Adrenal gland (tissue), 12 donors: ENCODE data around the gene FLG. TPM values are rescaled to one million over a fixed set of nuclear protein-coding genes. Genes with fewer than 3 reads are reported as not detected.
"Not testable (repeated sequence)": the region's sequence is repeated elsewhere in the genome, so short reads cannot be mapped to it uniquely, and the experiment has no call there.

Source experiments
- DNase-seq, 7 donors: peaks; one replicate each; pipeline ENCODE4 v3.0.0-alpha.2; 2019 to 2020
- H3K27ac ChIP-seq, 5 donors: fragments of 200-600 bp; sonication (generic) in 4 of 5; 1 replicate in 3 of 5; 2 replicates in 2 of 5; pipeline versions ENCODE4 v1.5.1 to v1.8.0; 2016 to 2020; ENCODE audit warnings: mild to moderate bottlenecking in 1 of 5
- H3K27me3 ChIP-seq: fragments of 200-600 bp; 2 replicates; pipeline ENCODE4 v1.8.0; 2021
- H3K36me3 ChIP-seq, 2 donors: fragments of 200-600 bp; replicated peaks in 1 of 2; 1 replicate in 1 of 2; 2 replicates in 1 of 2; pipeline versions ENCODE4 v1.5.1 to v1.8.0; 2018 to 2022
- H3K4me1 ChIP-seq, 2 donors: fragments of 200-600 bp; replicated peaks in 1 of 2; 1 replicate in 1 of 2; 2 replicates in 1 of 2; pipeline versions ENCODE4 v1.5.1 to v1.8.0; 2018 to 2021
- H3K4me3 ChIP-seq, 4 donors: fragments of 200-600 bp; sonication (generic) in 3 of 4; one replicate each; pipeline ENCODE4 v1.5.1; 2016 to 2018
- H3K9me3 ChIP-seq, 3 donors: fragments of 200-600 bp; sonication (generic) in 1 of 3; replicated peaks in 1 of 3; 1 replicate in 2 of 3; 2 replicates in 1 of 3; pipeline versions ENCODE4 v1.5.1 to v1.8.0; 2016 to 2021
- WGBS, 4 donors: extraction: QIAGEN DNeasy Blood & Tissue Kit in 2 of 4; methylation state at CpG; one replicate each; pipeline versions ENCODE4 v1.1.5 to v1.1.7; 2013 to 2017; 5-methylcytosine and 5-hydroxymethylcytosine counted together
- intact Hi-C, 2 donors: fragments of 100-400 bp; cut with DNase I; formaldehyde crosslinking; loops; one replicate each; pipeline versions ENCODE4 v1.14.1 to v1.15.0; 2022 to 2023
- polyA plus RNA-seq, 3 donors: library from polyadenylated mRNA; stranded (reverse); fragments of 200-250 nt in 2 of 3; fragments of 350-450 nt in 1 of 3; fragmentation: Illumina TruSeq in 1 of 3; extraction: RNeasy Lipid Tissue Mini Kit (QIAGEN cat#74804) in 1 of 3; gene quantifications; one replicate each; pipeline ENCODE4 v1.2.3, GENCODE V29; 2013 to 2014
- total RNA-seq, 9 donors: library from RNA; depleted of rRNA in 4 of 9; stranded (reverse); fragments of >200 nt in 4 of 9; fragments of 120-200 nt in 1 of 9; fragmentation: NEBNext Ultra II Directional in 1 of 9; extraction: Animal tissue kit (Norgen Biotek cat#: 25700) in 1 of 9; gene quantifications; one replicate each; pipeline versions ENCODE4 v1.1.0 to v1.2.4, GENCODE V29; 2013 to 2023
- donor health status: healthy with polysubstance abuse.
- donor health status: Bipolar disorder and iron deficiency.
- donor health status: DM: yes; HTN: yes; CAD: no.
- donor health status: DM: no; HTN: no; CAD: no.
- donor health status: DM: no; HTN: no; CAD: no.
- donor health status: DM: yes; HTN: yes; CAD: no.

The FLG gene
- total and polyA plus RNA-seq, 12 donors = not detected

DNA sequence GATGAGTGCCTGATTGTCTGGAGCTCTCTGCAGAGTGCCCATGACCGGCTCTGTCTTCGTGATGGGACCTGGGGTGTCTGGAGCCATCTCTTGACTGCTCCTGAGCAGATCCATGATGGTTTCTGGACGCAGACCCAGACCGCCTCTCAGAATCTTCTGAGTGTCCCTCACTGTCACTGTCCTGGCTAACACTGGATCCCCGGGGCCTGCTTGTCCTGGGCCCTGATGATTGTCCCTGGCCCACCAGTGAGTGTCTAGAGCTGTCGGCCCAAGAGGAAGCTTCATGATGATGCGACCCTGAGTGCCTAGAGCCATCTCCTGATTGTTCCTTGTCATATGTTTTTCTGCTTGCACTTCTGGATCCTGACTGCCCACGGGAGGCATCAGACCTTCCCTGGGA lies 17.1 kb downstream of the FLG start:
- 71 to 100% (median 94%) methylated on average over 1 to 8 of the region's 8 CpGs for WGBS, 4 donors
- H3K36me3 ChIP-seq, H3K27me3 ChIP-seq, intact Hi-C loops, H3K27ac ChIP-seq, H3K9me3 ChIP-seq, H3K4me1 ChIP-seq, DNase-seq, H3K4me3 ChIP-seq: not testable (repeated sequence)

DNA sequence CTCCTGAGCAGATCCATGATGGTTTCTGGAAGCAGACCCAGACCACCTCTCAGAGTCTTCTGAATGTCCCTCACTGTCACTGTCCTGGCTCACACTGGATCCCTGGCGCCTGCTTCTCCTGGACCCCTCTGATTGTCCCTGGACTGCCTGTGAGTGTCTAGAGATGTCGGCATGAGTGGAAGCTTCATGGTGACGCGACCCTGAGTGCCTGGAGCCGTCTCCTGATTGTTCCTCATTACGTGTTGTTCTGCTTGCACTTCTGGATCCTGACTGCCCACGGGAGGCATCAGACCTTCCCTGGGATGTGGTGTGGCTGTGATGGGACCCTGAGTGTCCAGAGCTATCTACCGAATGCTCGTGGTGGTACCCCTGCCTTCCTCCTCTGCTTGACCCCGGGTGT lies 18.9 kb downstream of the FLG start:
- H3K4me3 ChIP-seq, H3K27ac ChIP-seq, H3K9me3 ChIP-seq, DNase-seq, H3K27me3 ChIP-seq, H3K36me3 ChIP-seq, H3K4me1 ChIP-seq, intact Hi-C loops: not testable (repeated sequence)
- WGBS, 4 donors = 82 to 93% (median 90%) methylated on average over 8 to 10 of the region's 10 CpGs

GRCh38 chr1:152304773-152305172 lies 20.3 kb downstream of the FLG start:
- 94 to 97% (median 96%) methylated on average over 6 to 12 of the region's 12 CpGs; no CpG with 5 or more reads in 1 of the 4 donors for WGBS, 4 donors
- H3K9me3 ChIP-seq, H3K27ac ChIP-seq, H3K4me3 ChIP-seq, intact Hi-C loops, H3K4me1 ChIP-seq, H3K36me3 ChIP-seq, H3K27me3 ChIP-seq: not testable (repeated sequence)
- DNase-seq = peak in 1 of 7 donors; percentile 35

GRCh38 chr1:152303139-152303872 lies 21.7 kb downstream of the FLG start:
- DNase-seq, H3K4me1 ChIP-seq, H3K9me3 ChIP-seq, H3K27me3 ChIP-seq, H3K27ac ChIP-seq, H3K36me3 ChIP-seq, intact Hi-C loops, H3K4me3 ChIP-seq: not testable (repeated sequence)
- 90 to 96% (median 94%) methylated on average over 15 to 22 of the region's 25 CpGs for WGBS, 4 donors

DNA sequence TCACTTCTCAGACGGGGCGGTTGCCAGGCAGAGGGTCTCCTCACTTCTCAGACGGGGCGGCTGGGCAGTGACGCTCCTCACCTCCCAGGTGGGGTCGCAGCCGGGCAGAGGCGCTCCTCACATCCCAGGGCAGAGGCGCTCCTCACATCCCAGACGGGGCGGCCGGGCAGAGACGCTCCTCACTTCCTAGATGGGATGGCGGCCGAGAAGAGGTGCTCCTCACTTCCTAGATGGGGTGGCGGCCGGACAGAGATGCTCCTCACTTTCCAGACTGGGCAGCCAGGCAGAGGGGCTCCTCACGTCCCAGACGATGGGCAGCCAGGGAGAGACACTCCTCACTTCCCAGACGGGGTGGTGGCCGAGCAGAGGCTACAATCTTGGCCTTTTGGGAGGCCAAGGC lies 68.6 kb downstream of the FLG start:
- DNase-seq, H3K27ac ChIP-seq, H3K4me3 ChIP-seq, intact Hi-C loops, H3K4me1 ChIP-seq, H3K9me3 ChIP-seq, H3K36me3 ChIP-seq, H3K27me3 ChIP-seq: not testable (repeated sequence)
- 82 to 89% (median 84%) methylated on average over 13 to 21 of the region's 21 CpGs for WGBS, 4 donors

Other genes starting within 250 kb of the FLG start
- not detected for gene TCHHL1, start 236.2 kb downstream of the FLG start, total RNA-seq
- not detected for gene TCHHL1, start 236.2 kb downstream of the FLG start, polyA plus RNA-seq
- gene TCHH, start 209.8 kb downstream of the FLG start, total RNA-seq = under 1 TPM in 8 of 9 donors, not detected in 1; under 0.01 to 0.30 (median 0.13) TPM
- under 1 TPM; 0.05 to 0.32 (median 0.17) TPM for gene TCHH, start 209.8 kb downstream of the FLG start, polyA plus RNA-seq
- not detected for gene RPTN, start 166.0 kb downstream of the FLG start, total RNA-seq
- gene RPTN, start 166.0 kb downstream of the FLG start, polyA plus RNA-seq = not detected
- gene HRNR, start 101.0 kb downstream of the FLG start, total RNA-seq = under 1 TPM in 1 of 9 donors, not detected in 8; under 0.01 TPM
- gene HRNR, start 101.0 kb downstream of the FLG start, polyA plus RNA-seq = under 1 TPM in 2 of 3 donors, not detected in 1; under 0.01 TPM
- gene FLG2, start 34.8 kb upstream of the FLG start, total RNA-seq = not detected
- gene FLG2, start 34.8 kb upstream of the FLG start, polyA plus RNA-seq = not detected
- gene CRNN, start 89.0 kb upstream of the FLG start, total RNA-seq = not detected
- 1 to 10 TPM in 2 of 3 donors, not detected in 1; 1.0 to 2.1 TPM for gene CRNN, start 89.0 kb upstream of the FLG start, polyA plus RNA-seq
- gene LCE5A, start 185.6 kb upstream of the FLG start, total RNA-seq = not detected
- not detected for gene LCE5A, start 185.6 kb upstream of the FLG start, polyA plus RNA-seq
- not detected for gene CRCT1, start 189.2 kb upstream of the FLG start, total RNA-seq
- gene CRCT1, start 189.2 kb upstream of the FLG start, polyA plus RNA-seq = not detected
- not detected for gene LCE3E, start 241.5 kb upstream of the FLG start, total RNA-seq
- gene LCE3E, start 241.5 kb upstream of the FLG start, polyA plus RNA-seq = not detected